ENCODE measurements around the gene ZFYVE28. TPM values are rescaled to one million over a fixed set of nuclear protein-coding genes. Genes with fewer than 3 reads are reported as not detected.
A peak's percentile ranks its signal among the peaks of the same experiment; 100 is the strongest.

The ZFYVE28 gene
- total RNA-seq, 2 donors from 2014 or later, result 2.7 to 9.9 TPM

DNA sequence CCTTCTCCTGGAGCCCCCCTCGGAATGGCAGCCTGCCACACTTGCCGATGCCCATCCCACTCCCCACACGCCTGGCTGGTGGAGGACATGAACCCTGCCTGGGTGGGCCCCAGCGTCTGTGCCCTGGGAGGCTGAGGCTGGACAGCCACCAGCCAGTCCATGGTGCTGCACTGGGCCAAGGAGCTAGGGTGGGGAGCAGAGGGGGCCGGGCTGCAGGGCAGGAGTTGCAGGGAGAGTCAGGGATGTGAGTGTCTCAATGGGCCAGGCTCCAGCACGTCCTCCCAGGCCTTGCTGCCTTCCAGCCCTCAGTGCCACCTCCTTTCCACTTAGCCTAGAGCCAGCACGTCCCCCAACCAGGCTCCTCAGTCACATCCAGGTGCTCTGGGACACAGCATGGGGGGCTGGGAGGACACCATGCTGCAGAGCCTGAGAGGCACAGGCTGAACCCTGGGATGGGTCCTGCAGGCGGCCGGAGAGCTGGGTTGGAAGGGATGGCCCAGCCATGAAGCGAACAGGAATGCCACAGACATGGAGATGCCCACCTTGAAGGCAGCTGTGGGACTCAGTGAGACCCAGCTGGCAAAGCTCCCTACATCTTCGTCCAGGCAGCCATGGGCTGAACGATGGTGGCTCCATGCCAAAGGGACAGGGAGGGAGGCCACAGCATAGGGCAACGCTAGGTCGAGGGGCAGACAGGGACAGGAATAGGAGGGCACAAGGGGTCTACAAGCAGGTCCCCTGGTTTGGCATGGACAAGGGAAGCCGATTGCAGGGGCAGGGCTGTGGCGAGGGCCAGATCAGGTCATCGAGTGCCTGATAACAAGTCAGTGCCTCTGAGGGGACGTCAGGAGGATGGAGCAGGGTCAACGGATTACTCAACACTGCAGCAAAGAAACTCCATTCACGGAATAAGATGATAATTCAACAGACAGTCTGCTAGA, 126.5 kb downstream of the ZFYVE28 start:
- peak overlapping the region in 1 of 2 donors; percentile 85 for H3K27ac Mint-ChIP-seq
- no peaks in the 10 kb centered on the region for H3K9me3 Mint-ChIP-seq
- ATAC-seq (no peak), DNase-seq (ENCODE audit: low spot score in 2 of 2) (no peak)
- no peaks in the 10 kb centered on the region for H3K36me3 Mint-ChIP-seq

DNA sequence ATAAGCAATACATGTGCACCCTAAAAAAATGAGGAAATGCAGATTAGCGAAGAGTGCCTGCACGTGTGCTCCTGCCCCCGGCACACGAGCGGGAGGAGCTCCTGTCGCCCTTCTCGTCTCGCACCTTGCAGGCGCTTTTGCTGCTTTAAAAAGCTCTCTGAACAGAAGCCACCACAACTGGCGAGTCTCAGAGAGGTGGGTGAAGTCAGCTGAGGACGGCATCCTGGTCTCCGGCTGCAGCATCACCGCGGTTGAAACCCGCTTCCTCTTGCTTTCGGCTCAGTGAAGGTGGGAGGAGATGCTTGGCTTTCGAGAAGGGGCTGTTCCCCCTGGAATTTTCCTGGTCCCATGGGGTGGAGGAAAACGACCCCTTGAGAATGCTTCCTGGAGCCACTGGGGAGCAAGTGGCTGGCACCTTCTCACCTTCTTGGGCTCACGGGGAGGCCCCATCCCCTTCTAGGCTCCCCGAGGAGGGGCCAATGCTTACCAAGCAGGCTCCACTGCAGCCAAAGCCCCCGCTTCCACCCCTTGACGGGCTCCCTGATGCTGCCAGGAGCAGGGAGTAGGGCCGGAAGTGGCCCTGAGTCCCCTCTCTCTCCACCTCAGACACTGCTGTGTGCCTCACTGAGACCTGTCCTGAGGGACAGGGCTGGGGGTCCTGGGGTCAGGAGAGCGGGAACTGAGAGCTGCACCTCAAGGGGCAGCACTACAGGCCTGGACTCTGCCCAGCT, 127.3 kb downstream of the ZFYVE28 start:
- Mint-ChIP-seq H3K9me3 (no peaks in the 10 kb centered on the region), H3K27ac (peak overlapping the region; percentile 60 to 85), H3K36me3 (no peaks in the 10 kb centered on the region)
- ATAC-seq (peak; percentile 77 to 94), DNase-seq (ENCODE audit: low spot score in 2 of 2) (peak; percentile 36 to 70)

DNA sequence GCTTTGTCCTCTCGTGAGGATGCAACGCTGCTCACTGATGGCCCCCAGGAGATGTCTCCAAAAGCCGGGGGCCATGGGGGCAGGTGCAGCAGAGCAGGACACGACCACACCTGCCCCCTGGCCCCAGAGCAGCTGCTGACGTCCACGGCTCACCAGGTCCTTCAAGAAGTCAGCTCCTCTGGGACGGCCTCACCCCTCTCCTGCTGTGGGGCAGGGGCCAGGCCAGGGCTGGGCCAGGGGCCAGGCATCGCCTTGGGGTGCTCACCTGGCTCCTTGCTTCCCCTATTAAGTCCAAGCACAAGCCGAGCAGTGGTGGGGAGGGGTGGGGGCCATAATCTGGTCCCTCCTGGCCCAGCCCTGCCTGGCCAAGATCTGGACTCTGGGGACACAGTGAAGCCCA, 128.0 kb downstream of the ZFYVE28 start:
- Mint-ChIP-seq H3K36me3 (no peaks in the 10 kb centered on the region), H3K9me3 (no peaks in the 10 kb centered on the region), H3K27ac (peak overlapping the region in 1 of 2 donors; percentile 85)
- ATAC-seq, result peak; percentile 17 to 29
- no peak for DNase-seq (ENCODE audit: low spot score in 2 of 2)

DNA sequence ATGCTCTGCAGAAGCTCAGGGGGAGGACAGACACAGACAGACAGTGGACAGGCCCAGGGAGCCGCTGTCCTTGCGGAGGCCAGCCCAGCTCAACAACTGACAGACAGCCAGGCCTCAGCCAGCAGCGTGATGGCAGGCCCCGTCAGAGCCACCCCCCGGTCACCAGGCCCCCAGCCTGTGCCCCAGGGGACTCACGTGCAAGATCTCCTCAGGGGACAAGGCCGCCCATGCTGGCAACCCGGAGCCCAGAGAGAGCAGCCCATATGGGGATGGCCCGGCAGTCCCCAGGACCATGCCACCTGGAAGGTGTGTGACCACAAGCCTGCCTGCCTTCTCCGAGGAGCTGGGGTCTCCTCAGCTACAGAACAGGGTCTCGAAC, 128.5 kb downstream of the ZFYVE28 start:
- no peaks in the 10 kb centered on the region for H3K36me3 Mint-ChIP-seq
- DNase-seq (ENCODE audit: low spot score in 2 of 2) (no peak), ATAC-seq (no peak)
- H3K9me3 Mint-ChIP-seq, result no peaks in the 10 kb centered on the region
- peak overlapping the region in 1 of 2 donors; percentile 85 for H3K27ac Mint-ChIP-seq

DNA sequence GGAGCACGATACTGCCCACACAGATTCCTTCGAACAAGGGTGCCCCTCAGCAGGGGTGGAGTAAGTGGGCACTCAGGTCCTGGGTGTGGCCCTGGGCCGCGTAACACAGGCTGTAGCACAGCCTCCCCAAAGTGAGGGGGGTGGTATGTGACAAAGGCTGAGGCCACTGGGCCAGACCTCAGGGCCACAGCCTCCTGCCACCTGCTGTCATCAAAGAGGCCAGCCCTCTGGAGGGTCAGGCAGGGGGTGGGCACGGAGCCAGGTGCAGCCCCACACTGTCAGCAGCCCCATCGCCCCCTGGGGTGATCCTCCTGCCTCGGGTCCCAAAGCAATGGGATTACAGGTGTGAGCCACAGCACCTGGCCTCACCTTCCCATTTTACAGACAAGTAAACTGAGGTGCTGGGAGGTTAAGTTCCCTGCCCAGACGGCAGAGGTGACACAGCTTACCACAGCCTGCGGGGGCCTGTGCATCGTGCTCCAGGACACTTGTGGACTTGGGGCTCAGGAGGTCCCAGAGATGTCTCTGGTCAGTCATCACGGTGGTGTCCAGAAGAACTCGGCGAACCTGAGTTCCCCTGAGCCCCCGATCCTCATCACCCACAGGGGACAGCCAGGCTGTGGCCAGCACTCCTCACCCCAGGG, 129.0 kb downstream of the ZFYVE28 start:
- Mint-ChIP-seq H3K27ac (peak overlapping the region in 1 of 2 donors; percentile 85), H3K9me3 (no peaks in the 10 kb centered on the region), H3K36me3 (no peaks in the 10 kb centered on the region)
- ATAC-seq, result no peak
- DNase-seq (ENCODE audit: low spot score in 2 of 2), result peak in 1 of 2 donors; percentile 40

DNA sequence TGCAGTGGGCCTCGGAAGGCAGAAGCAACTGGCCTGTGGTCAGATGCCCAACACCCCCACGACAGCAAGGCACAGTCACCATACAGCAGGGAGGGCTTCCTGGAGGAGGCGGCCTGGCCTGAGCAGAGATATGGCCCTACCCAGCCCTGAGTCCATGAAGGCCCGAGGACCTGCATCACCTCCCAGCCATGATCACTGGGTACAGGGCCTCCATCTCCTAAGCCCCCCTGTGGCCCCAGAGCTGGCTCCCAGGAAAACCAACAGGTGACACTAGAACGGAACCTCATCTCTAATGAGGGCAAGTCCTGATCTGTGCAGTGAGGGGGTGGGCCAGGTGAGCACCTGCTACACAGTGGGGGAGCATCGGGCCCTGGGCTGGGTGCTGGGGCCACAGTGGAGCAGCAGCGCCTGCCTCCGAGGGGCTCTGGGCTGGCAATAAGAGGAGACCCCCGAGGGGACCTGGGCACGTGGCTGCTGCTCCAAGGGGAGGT, 130.3 kb downstream of the ZFYVE28 start:
- DNase-seq (ENCODE audit: low spot score in 2 of 2) (peak in 1 of 2 donors; percentile 51), ATAC-seq (no peak)
- Mint-ChIP-seq H3K27ac (no peak overlapping the region), H3K36me3 (no peaks in the 10 kb centered on the region), H3K9me3 (no peaks in the 10 kb centered on the region)

DNA sequence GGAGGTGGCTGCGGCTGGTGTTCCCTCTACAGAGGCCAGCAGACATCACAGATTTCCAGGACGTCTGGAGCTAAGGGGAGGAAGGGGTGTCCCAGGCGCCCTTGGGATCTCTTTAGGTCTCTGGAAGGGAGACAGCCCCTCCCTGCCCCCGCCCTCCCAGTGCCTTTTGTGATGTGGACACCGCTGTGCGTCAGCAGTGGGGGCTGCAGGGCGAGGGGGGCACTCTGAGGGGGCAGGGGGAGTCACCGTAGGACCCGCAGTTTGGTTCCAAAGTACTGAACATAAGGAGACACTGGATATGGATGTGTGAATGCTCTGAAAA, 130.9 kb downstream of the ZFYVE28 start:
- no peaks in the 10 kb centered on the region for H3K9me3 Mint-ChIP-seq
- no peak for ATAC-seq
- DNase-seq (ENCODE audit: low spot score in 2 of 2), result peak in 1 of 2 donors; percentile 7
- no peaks in the 10 kb centered on the region for H3K36me3 Mint-ChIP-seq
- H3K27ac Mint-ChIP-seq, result no peak overlapping the region

DNA sequence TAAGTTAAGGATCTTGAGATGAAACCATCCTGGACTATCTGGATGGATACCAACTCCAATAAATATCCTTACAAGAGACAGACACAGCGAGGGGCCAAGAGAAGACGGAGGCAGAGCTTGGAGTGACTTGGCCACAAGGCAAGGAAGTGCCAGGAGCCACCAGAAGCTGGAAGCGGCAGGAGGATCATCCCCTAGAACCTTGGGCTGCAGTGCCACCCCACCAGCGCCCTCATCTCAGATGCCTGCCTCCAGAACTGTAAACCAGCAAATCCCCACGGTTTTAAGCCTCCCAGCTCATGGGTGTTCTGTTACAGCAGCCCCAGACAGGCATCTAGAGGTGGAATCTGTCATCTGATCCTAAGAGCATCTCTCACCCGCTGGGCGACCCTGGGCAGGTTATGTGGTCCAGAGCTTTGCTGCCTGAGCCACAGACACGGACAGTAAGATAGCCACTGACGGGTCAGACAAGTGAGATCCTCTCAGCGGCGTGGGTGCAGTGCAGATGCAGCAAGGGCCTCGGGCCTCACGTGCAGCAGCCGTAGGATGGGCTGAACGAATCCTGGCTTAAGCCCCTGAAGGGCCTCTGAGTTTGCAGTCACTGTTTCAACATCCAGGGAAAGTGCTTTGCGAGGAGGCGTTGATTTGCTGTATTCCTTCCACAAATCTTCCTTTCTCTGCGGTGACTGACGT, 131.4 kb downstream of the ZFYVE28 start:
- ATAC-seq, result no peak
- no peaks in the 10 kb centered on the region for H3K36me3 Mint-ChIP-seq

DNA sequence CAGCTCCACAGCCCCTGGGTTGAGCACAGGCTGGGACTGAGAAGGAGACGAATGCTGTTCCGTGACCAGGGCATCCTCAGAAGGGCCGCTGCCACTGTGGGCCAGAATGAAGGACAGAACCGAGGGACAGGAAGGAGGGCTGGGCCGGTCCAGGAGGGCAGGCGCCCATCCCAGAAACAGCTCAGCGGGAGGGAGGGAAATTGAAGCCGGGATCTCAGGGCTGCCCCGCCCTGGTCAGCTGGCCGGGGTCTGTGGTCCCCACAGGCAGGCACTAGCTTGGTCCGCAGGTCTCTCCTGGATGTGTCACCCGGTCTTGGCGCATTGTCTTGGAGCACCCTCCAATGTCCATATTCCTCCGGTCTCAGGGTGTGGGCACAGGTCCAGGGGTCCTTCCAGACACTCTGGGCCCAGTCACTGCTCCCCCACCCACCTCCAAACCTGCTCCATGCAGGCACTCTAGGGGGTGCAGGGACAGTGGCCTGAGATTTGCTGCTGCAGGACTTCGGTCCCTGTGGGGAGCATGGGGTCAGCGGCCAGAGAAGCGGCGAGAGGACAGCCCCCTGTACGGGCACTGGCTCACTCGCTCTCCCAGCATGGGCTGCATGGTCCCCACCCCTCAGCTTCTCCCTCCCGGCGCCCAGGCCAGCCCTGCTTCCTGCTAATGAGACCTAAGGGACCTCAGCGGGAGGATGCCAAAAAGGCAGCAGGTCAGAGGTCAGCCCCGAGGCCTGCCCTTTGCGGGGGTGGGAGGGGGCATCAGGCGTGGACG, 132.6 kb downstream of the ZFYVE28 start:
- peak in 1 of 2 donors; percentile 51 for DNase-seq (ENCODE audit: low spot score in 2 of 2)
- no peaks in the 10 kb centered on the region for H3K9me3 Mint-ChIP-seq
- no peaks in the 10 kb centered on the region for H3K36me3 Mint-ChIP-seq
- ATAC-seq, result no peak
- H3K27ac Mint-ChIP-seq, result peak overlapping the region in 1 of 2 donors; percentile 53

More for the DNA sequence above, 131.4 kb downstream of the ZFYVE28 start:
- H3K27ac Mint-ChIP-seq, result no peak overlapping the region
- DNase-seq (ENCODE audit: low spot score in 2 of 2), result peak in 1 of 2 donors; percentile 44
- H3K9me3 Mint-ChIP-seq, result no peaks in the 10 kb centered on the region

DNA sequence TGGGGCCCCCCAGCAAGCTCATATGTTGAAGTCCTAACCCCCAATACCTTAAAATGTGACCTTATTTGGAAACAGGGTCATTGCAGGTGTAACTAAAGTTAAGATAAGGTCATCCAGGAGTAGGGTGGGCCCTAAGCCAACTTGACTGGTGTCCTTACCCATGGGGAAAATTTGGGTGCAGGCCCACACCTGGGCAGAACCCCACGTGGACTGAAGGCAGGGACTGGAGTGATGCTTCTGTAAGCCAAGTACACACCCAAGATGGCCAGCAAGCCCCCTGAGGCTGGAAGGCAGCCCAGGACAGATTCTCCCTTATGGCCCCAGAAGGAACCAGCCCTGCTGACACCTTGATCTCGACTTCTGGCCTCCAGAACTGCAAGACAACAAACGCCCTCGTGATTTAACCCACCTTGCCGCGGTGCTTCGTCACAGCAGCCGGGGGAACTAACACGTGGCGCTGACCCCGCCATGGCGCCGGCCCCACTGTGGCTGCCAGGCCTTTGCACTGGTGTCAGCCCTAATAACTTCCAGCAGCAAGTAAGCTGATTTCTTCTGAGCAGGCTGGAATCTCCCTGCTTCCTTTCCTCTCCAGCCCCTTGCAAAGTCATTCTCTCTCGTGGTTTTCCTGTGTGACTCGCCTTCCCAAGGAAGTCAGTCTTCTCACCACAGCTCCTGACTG, 133.4 kb downstream of the ZFYVE28 start:
- DNase-seq (ENCODE audit: low spot score in 2 of 2) (peak in 1 of 2 donors; percentile 48), ATAC-seq (no peak)
- no peaks in the 10 kb centered on the region for H3K9me3 Mint-ChIP-seq
- H3K27ac Mint-ChIP-seq, result peak overlapping the region in 1 of 2 donors; percentile 53
- H3K36me3 Mint-ChIP-seq, result no peaks in the 10 kb centered on the region

DNA sequence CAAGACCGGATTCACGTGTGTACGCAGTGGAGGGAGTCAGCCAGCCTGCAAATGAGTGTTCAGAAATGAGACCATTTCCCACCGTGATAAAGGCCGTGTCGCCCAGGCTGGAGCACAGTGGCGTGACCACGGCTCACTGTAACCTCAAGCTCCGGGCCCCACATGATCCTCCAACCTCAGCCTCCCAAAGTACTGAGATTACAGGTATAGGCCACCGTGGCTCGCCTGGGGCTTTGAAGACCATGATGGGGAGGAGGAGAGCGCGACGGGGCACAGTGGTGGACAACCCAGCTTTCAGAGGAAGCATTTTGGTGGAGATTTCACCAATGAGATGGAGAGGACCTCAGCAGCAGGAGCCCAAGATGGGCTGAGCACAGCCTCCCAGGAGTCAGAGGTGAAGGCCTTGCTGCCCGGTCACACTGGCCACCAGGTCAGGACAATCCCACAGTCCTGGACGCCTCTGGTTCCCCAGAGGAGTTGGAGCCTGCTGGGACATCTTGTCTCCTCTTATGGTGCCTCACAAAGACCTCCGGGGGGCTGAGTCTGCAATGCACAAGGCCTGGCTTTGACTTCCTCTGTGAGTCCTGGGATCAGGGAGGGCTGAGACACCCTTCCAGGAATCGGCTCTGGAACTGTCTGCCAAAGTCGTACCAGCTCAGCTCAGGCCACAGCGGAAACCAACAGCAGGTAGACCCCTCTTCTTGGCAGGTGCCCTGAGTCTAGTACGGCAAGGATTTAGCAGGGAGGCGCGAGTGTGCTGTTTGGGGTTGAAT, 134.1 kb downstream of the ZFYVE28 start:
- Mint-ChIP-seq H3K36me3 (no peaks in the 10 kb centered on the region), H3K27ac (peak overlapping the region; percentile 53 to 69), H3K9me3 (no peaks in the 10 kb centered on the region)
- DNase-seq (ENCODE audit: low spot score in 2 of 2) (peak in 1 of 2 donors; percentile 41), ATAC-seq (no peak)

DNA sequence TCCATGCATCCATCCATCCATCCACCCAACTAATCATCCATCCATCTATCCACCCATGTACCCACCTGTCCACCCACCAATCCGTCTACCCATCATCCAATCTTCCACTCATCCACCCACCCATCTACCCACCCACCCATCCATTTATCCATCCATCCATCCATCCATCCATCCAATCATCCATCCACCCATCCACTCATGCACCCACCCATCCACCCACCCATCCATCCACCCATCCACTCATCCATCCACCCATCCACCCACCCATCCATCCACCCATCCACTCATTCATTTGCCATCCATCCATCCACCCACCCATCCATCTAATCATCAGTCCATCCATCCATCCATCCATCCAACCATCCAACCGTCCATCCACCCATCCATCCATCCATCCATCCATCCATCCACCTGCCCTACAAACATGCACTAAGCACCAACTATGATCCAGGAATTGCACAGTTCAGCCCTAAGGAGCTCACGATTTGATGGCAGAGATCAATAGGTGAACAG, 135.2 kb downstream of the ZFYVE28 start:
- Mint-ChIP-seq H3K9me3 (no peaks in the 10 kb centered on the region), H3K36me3 (no peaks in the 10 kb centered on the region), H3K27ac (no peak overlapping the region)
- ATAC-seq (no peak), DNase-seq (ENCODE audit: low spot score in 2 of 2) (no peak)

DNA sequence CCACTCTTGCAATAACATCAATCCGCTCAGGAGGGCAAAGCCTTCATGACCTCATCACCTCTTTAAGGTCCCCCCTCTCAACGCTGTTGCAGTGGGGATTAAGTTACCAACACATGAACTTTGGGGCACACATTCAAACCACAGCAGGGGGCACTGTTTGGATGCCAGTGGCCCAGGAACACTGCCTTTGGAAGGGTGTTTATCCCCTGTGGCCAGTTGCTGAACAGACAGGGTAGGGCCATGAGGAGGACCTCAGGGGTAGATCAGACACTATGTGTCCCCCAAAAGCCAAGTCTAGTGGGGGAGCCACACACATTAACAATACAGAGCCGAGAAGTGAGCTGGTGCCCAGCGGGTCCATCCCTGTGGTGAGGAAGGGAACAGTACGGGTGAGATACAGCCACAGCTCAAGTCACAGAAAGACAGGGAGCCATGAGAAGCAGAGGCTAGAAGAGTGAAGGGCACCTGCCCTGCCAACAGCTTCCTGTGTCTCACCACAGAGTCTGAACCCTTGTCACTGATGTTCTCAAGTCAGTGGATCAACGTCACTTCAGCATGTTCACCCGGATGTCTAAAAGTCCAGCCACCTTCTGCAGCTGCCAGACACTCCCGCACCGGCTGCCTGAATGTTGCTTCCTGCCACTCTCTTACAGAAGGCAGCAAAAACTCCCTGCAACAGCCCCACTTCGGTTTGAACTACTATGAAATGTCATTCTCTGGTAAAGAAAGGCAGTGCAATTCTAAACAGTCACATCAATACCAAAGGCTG, 136.7 kb downstream of the ZFYVE28 start:
- peak; percentile 92 to 93 for ATAC-seq
- Mint-ChIP-seq H3K36me3 (no peaks in the 10 kb centered on the region), H3K9me3 (no peaks in the 10 kb centered on the region), H3K27ac (peak overlapping the region; percentile 51 to 89)
- DNase-seq (ENCODE audit: low spot score in 2 of 2), result peak; percentile 41 to 82
